Gastroesophageal sphincter (tissue), 3 donors: ENCODE data around the gene GGTA1.

ENCODE experiments used
- POLR2A ChIP-seq, 2 donors: fragments of 450-650 bp; IDR thresholded peaks; one replicate each; pipeline ENCODE4 v1.6.1; 2017; ENCODE audit warnings: antibody characterized with exemption in 2 of 2, mild to moderate bottlenecking in 2 of 2, moderate library complexity in 1 of 2
- TF ChIP-seq, protein P1 (sequence below), 4 experiments: fragments of 200-600 bp in 2 of 4; fragments of 450-650 bp in 2 of 4; sonication (generic) in 1 of 4; IDR thresholded peaks; one replicate each; pipeline ENCODE4 v1.5.1; 2017 to 2019; ENCODE audit warnings: antibody characterized with exemption in 4 of 4, mild to moderate bottlenecking in 2 of 4, moderate library complexity in 2 of 4

DNA sequence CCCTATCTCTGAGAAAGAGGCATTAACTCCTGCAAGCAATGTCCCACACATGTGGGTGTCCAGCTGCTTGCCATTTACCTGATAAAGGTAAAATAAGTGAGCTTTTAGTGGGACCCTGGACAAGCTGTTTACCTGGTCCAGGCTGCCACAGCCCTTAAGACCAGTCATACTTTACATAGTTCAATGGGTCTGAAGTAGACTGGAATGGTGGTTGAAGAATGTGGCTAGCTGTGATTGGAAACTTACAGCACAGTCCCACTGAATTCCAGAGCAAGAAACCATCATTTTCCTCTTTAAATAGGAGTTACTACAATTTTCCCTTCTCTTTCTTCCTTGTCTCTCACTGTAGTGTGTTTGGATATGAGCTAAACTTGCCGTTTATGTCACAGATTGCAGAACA is 60.6 kb downstream of the GGTA1 start:
- TF ChIP-seq, protein P1, sequence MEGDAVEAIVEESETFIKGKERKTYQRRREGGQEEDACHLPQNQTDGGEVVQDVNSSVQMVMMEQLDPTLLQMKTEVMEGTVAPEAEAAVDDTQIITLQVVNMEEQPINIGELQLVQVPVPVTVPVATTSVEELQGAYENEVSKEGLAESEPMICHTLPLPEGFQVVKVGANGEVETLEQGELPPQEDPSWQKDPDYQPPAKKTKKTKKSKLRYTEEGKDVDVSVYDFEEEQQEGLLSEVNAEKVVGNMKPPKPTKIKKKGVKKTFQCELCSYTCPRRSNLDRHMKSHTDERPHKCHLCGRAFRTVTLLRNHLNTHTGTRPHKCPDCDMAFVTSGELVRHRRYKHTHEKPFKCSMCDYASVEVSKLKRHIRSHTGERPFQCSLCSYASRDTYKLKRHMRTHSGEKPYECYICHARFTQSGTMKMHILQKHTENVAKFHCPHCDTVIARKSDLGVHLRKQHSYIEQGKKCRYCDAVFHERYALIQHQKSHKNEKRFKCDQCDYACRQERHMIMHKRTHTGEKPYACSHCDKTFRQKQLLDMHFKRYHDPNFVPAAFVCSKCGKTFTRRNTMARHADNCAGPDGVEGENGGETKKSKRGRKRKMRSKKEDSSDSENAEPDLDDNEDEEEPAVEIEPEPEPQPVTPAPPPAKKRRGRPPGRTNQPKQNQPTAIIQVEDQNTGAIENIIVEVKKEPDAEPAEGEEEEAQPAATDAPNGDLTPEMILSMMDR (IDR thresholded peaks at IDR 0.05): no peak
- no peak for TF ChIP-seq POLR2A (IDR thresholded peaks at IDR 0.05)
